HG03135 (cell line): ENCODE data around the gene GNG7.

Experiments used
- ATAC-seq: cut with Tn5 transposase; IDR thresholded peaks from one replicate; pipeline ENCODE4 v1.9.1; 2021; ENCODE audit warnings: mild to moderate bottlenecking, moderate library complexity; ENCODE audit not compliant: unreplicated experiment

The GNG7 gene

GRCh38 chr19:2492870-2493269, 209.6 kb downstream of the GNG7 start:
- no peak for ATAC-seq

- no peak for ATAC-seq
Measured at GRCh38 chr19:2491130-2491801, 211.2 kb downstream of the GNG7 start.

- no peak for ATAC-seq
Measured at GRCh38 chr19:2490659-2491058, 211.8 kb downstream of the GNG7 start.

- ATAC-seq = no peak
Measured at GRCh38 chr19:2488942-2489731, 213.4 kb downstream of the GNG7 start.

GRCh38 chr19:2488405-2488941, 214.0 kb downstream of the GNG7 start:
- no peak for ATAC-seq

GRCh38 chr19:2487842-2488241, 214.7 kb downstream of the GNG7 start:
- no peak for ATAC-seq

- no peak for ATAC-seq
Measured at GRCh38 chr19:2487090-2487489, 215.4 kb downstream of the GNG7 start.

GRCh38 chr19:2485428-2485827, 217.1 kb downstream of the GNG7 start:
- no peak for ATAC-seq

GRCh38 chr19:2484178-2484937, 218.1 kb downstream of the GNG7 start:
- ATAC-seq = no peak

GRCh38 chr19:2483484-2484151, 218.9 kb downstream of the GNG7 start:
- ATAC-seq = no peak

GRCh38 chr19:2483084-2483483, 219.4 kb downstream of the GNG7 start:
- no peak for ATAC-seq

- ATAC-seq = no peak
Measured at GRCh38 chr19:2482354-2483038, 220.0 kb downstream of the GNG7 start.

GRCh38 chr19:2481466-2481865, 221.0 kb downstream of the GNG7 start:
- ATAC-seq = no peak

GRCh38 chr19:2479556-2480194, 222.8 kb downstream of the GNG7 start:
- no peak for ATAC-seq

- no peak for ATAC-seq
Measured at GRCh38 chr19:2478756-2479555, 223.5 kb downstream of the GNG7 start.

- ATAC-seq = no peak
Measured at GRCh38 chr19:2478278-2478755, 224.2 kb downstream of the GNG7 start.

- ATAC-seq = no peak
Measured at GRCh38 chr19:2477732-2478191, 224.7 kb downstream of the GNG7 start.

- no peak for ATAC-seq
Measured at GRCh38 chr19:2477141-2477710, 225.3 kb downstream of the GNG7 start.
